ENCODE data around the gene VWA3B. TPM values are rescaled to one million over a fixed set of nuclear protein-coding genes. Genes with fewer than 3 reads are reported as not detected.

Gene VWA3B
- total and polyA plus RNA-seq, 4 donors = 0.36 to 1.1 (median 1.0) TPM; not detected in 1

DNA sequence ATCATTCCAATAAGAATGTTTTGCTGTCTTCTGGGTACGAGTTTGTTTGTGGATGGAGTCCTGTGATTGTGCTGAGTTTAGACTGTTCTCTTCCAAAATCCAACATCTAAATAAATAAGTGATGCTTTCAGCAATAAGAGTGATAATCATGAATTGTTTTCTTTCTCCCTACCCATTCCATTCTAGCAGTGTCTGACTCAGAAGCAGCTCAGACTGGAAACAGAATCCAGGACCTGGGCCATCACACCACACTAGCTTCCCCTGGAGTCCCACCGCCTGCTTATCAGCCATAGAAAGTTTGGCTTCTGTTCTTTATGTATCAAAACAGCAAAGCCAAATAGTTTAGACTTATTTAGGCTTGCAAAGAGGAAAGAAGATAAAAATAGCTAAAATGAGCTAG is 182.9 kb downstream of the VWA3B start:
- Histone ChIP-seq H3K27ac (ENCODE audit: low read depth in 1 of 2, low read length in 2 of 2) (peak overlapping the region; percentile 43 to 84), H3K27me3 (ENCODE audit: control insufficient read depth in 1 of 2, insufficient read depth in 2 of 2, low read length in 1 of 2) (no peaks in the 10 kb centered on the region), H3K4me1 (ENCODE audit: control insufficient read depth in 1 of 2, insufficient read depth in 2 of 2, low read length in 2 of 2) (peaks cover 0 to 2% of the 10 kb centered on the region in 2 donors), H3K4me3 (ENCODE audit: low read length in 2 of 2) (no peak overlapping the region), H3K9me3 (ENCODE audit: control insufficient read depth, low read length) (no peaks in the 10 kb centered on the region), H3K36me3 (ENCODE audit: control insufficient read depth in 1 of 2, insufficient read depth in 2 of 2, low read length in 1 of 2) (no peaks in the 10 kb centered on the region)
- intact Hi-C loops (cut with DNase I) = loop anchor here (5.0 to 10.0 kb wide), 2 partner anchors 463 to 465 kb away; no protein-coding TSS in a partner anchor
- ATAC-seq (ENCODE audit: low FRiP score) = peak; percentile 74
- DNase-seq = no peak
- WGBS, 2 donors = 8 to 10% methylated on average over 2 of the region's 2 CpGs

- WGBS, 2 donors = 59 to 65% methylated on average over 9 of the region's 9 CpGs
- no peaks in the 10 kb centered on the region for H3K4me1 ChIP-seq (ENCODE audit: control insufficient read depth in 1 of 2, insufficient read depth in 2 of 2, low read length in 2 of 2)
- no peak overlapping the region for H3K27ac ChIP-seq (ENCODE audit: low read depth in 1 of 2, low read length in 2 of 2)
- DNase-seq = no peak
- H3K9me3 ChIP-seq (ENCODE audit: control insufficient read depth, low read length) = peaks cover 4% of the 10 kb centered on the region
- H3K27me3 ChIP-seq (ENCODE audit: control insufficient read depth in 1 of 2, insufficient read depth in 2 of 2, low read length in 1 of 2) = no peaks in the 10 kb centered on the region
- ATAC-seq (ENCODE audit: low FRiP score) = no peak
- intact Hi-C loops (cut with DNase I) = no loop called here
- no peaks in the 10 kb centered on the region for H3K36me3 ChIP-seq (ENCODE audit: control insufficient read depth in 1 of 2, insufficient read depth in 2 of 2, low read length in 1 of 2)
- H3K4me3 ChIP-seq (ENCODE audit: low read length in 2 of 2) = no peak overlapping the region
Observed at GRCh38 chr2:98277162-98277859, 190.3 kb downstream of the VWA3B start.

GRCh38 chr2:98278074-98278473 is 191.1 kb downstream of the VWA3B start:
- no peak overlapping the region for H3K4me3 ChIP-seq (ENCODE audit: low read length in 2 of 2)
- no peaks in the 10 kb centered on the region for H3K36me3 ChIP-seq (ENCODE audit: control insufficient read depth in 1 of 2, insufficient read depth in 2 of 2, low read length in 1 of 2)
- peaks cover 4% of the 10 kb centered on the region for H3K9me3 ChIP-seq (ENCODE audit: control insufficient read depth, low read length)
- intact Hi-C loops (cut with DNase I) = no loop called here
- ATAC-seq (ENCODE audit: low FRiP score) (no peak), DNase-seq (no peak)
- WGBS, 2 donors = 91 to 92% methylated on average over 7 of the region's 7 CpGs
- no peaks in the 10 kb centered on the region for H3K4me1 ChIP-seq (ENCODE audit: control insufficient read depth in 1 of 2, insufficient read depth in 2 of 2, low read length in 2 of 2)
- no peaks in the 10 kb centered on the region for H3K27me3 ChIP-seq (ENCODE audit: control insufficient read depth in 1 of 2, insufficient read depth in 2 of 2, low read length in 1 of 2)
- H3K27ac ChIP-seq (ENCODE audit: low read depth in 1 of 2, low read length in 2 of 2) = no peak overlapping the region

- no peaks in the 10 kb centered on the region for H3K27me3 ChIP-seq (ENCODE audit: control insufficient read depth in 1 of 2, insufficient read depth in 2 of 2, low read length in 1 of 2)
- H3K9me3 ChIP-seq (ENCODE audit: control insufficient read depth, low read length) = peaks cover 4% of the 10 kb centered on the region
- DNase-seq (no peak), ATAC-seq (ENCODE audit: low FRiP score) (no peak)
- no peak overlapping the region for H3K27ac ChIP-seq (ENCODE audit: low read depth in 1 of 2, low read length in 2 of 2)
- WGBS, 2 donors = 50 to 51% methylated on average over 18 of the region's 18 CpGs
- intact Hi-C loops (cut with DNase I) = no loop called here
- no peak overlapping the region for H3K4me3 ChIP-seq (ENCODE audit: low read length in 2 of 2)
- no peaks in the 10 kb centered on the region for H3K4me1 ChIP-seq (ENCODE audit: control insufficient read depth in 1 of 2, insufficient read depth in 2 of 2, low read length in 2 of 2)
- H3K36me3 ChIP-seq (ENCODE audit: control insufficient read depth in 1 of 2, insufficient read depth in 2 of 2, low read length in 1 of 2) = no peaks in the 10 kb centered on the region
Observed at GRCh38 chr2:98280376-98281102, 193.6 kb downstream of the VWA3B start.

GRCh38 chr2:98281607-98282006 is 194.6 kb downstream of the VWA3B start:
- DNase-seq (no peak), ATAC-seq (ENCODE audit: low FRiP score) (no peak)
- Histone ChIP-seq H3K27me3 (ENCODE audit: control insufficient read depth in 1 of 2, insufficient read depth in 2 of 2, low read length in 1 of 2) (no peaks in the 10 kb centered on the region), H3K4me3 (ENCODE audit: low read length in 2 of 2) (no peak overlapping the region), H3K27ac (ENCODE audit: low read depth in 1 of 2, low read length in 2 of 2) (no peak overlapping the region), H3K36me3 (ENCODE audit: control insufficient read depth in 1 of 2, insufficient read depth in 2 of 2, low read length in 1 of 2) (no peaks in the 10 kb centered on the region), H3K9me3 (ENCODE audit: control insufficient read depth, low read length) (peaks cover 4% of the 10 kb centered on the region), H3K4me1 (ENCODE audit: control insufficient read depth in 1 of 2, insufficient read depth in 2 of 2, low read length in 2 of 2) (no peaks in the 10 kb centered on the region)
- WGBS, 2 donors = 89 to 94% methylated on average over 6 of the region's 6 CpGs
- intact Hi-C loops (cut with DNase I) = no loop called here

- intact Hi-C loops (cut with DNase I) = no loop called here
- no peaks in the 10 kb centered on the region for H3K4me1 ChIP-seq (ENCODE audit: control insufficient read depth in 1 of 2, insufficient read depth in 2 of 2, low read length in 2 of 2)
- no peaks in the 10 kb centered on the region for H3K36me3 ChIP-seq (ENCODE audit: control insufficient read depth in 1 of 2, insufficient read depth in 2 of 2, low read length in 1 of 2)
- no peak for ATAC-seq (ENCODE audit: low FRiP score)
- no peak overlapping the region for H3K4me3 ChIP-seq (ENCODE audit: low read length in 2 of 2)
- H3K9me3 ChIP-seq (ENCODE audit: control insufficient read depth, low read length) = peaks cover 4% of the 10 kb centered on the region
- DNase-seq = no peak
- no peaks in the 10 kb centered on the region for H3K27me3 ChIP-seq (ENCODE audit: control insufficient read depth in 1 of 2, insufficient read depth in 2 of 2, low read length in 1 of 2)
- H3K27ac ChIP-seq (ENCODE audit: low read depth in 1 of 2, low read length in 2 of 2) = no peak overlapping the region
- 74 to 79% methylated on average over 1 of the region's 1 CpG for WGBS, 2 donors
Observed at GRCh38 chr2:98282109-98282508, 195.1 kb downstream of the VWA3B start.

- Histone ChIP-seq H3K27ac (ENCODE audit: low read depth in 1 of 2, low read length in 2 of 2) (no peak overlapping the region), H3K9me3 (ENCODE audit: control insufficient read depth, low read length) (peaks cover 3% of the 10 kb centered on the region), H3K4me1 (ENCODE audit: control insufficient read depth in 1 of 2, insufficient read depth in 2 of 2, low read length in 2 of 2) (no peaks in the 10 kb centered on the region), H3K27me3 (ENCODE audit: control insufficient read depth in 1 of 2, insufficient read depth in 2 of 2, low read length in 1 of 2) (no peaks in the 10 kb centered on the region), H3K36me3 (ENCODE audit: control insufficient read depth in 1 of 2, insufficient read depth in 2 of 2, low read length in 1 of 2) (no peaks in the 10 kb centered on the region), H3K4me3 (ENCODE audit: low read length in 2 of 2) (no peak overlapping the region)
- 90 to 93% methylated on average over 5 of the region's 5 CpGs for WGBS, 2 donors
- intact Hi-C loops (cut with DNase I) = no loop called here
- DNase-seq (no peak), ATAC-seq (ENCODE audit: low FRiP score) (no peak)
Observed at GRCh38 chr2:98293030-98293429, 206.1 kb downstream of the VWA3B start.

DNA sequence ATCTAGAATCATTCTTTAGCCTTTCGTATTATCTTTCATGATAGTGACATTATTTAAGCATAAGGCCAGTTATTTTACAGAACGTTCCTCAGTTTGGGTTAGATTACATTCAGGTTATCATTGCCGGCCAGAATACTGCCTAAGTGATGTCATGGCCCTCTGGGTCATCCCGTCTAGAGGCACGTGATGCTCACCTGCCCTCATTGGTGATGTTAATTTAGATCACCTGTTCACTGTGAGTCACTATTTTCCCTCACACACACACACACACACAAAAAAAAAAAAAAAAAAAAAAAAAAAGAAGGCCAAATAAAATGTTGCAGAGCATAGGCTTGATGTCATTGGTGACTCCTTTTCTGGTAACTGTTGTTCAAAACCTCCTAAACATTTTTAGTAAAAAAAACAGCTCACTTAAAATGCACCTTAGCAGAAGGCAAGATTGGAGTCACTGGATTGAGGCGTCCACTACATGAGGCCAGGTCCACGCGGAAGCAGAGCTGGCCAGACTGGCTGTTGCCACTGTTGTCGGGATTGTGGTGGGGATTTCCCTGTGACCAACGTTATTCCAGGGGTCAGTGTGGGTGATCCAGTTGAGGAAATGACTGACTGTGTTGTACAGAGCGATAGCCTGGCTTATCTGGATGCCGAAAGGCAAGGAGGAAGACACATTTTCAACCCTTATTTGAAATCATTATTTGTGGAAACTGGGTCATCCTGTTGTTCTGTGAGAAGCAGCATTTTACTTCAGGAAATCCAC is 207.1 kb downstream of the VWA3B start:
- H3K4me1 ChIP-seq (ENCODE audit: control insufficient read depth in 1 of 2, insufficient read depth in 2 of 2, low read length in 2 of 2) = no peaks in the 10 kb centered on the region
- H3K27me3 ChIP-seq (ENCODE audit: control insufficient read depth in 1 of 2, insufficient read depth in 2 of 2, low read length in 1 of 2) = no peaks in the 10 kb centered on the region
- 80 to 83% methylated on average over 12 of the region's 12 CpGs for WGBS, 2 donors
- ATAC-seq (ENCODE audit: low FRiP score) (no peak), DNase-seq (no peak)
- H3K36me3 ChIP-seq (ENCODE audit: control insufficient read depth in 1 of 2, insufficient read depth in 2 of 2, low read length in 1 of 2) = no peaks in the 10 kb centered on the region
- H3K27ac ChIP-seq (ENCODE audit: low read depth in 1 of 2, low read length in 2 of 2) = no peak overlapping the region
- H3K9me3 ChIP-seq (ENCODE audit: control insufficient read depth, low read length) = peaks cover 1% of the 10 kb centered on the region
- no peak overlapping the region for H3K4me3 ChIP-seq (ENCODE audit: low read length in 2 of 2)
- intact Hi-C loops (cut with DNase I) = no loop called here
